OCI-LY7 (cell line): ENCODE data around the gene SPRYD3. TPM values are rescaled to one million over a fixed set of nuclear protein-coding genes. Genes with fewer than 3 reads are reported as not detected.
"Not testable (repeated sequence)": the region's sequence is repeated elsewhere in the genome, so short reads cannot be mapped to it uniquely, and the experiment has no call there.

ENCODE experiments used
- BruUV-seq: library from RNA; stranded (reverse); fragments of 400-500 nt; replicated peaks from 2 replicates; lab custom pipeline; 2021; lab: Mats Ljungman, UMichigan
- CTCF ChIA-PET: fragments of 300-600 bp; sonication (Branson Sonifier 250); formaldehyde crosslinking; loops from one replicate; lab custom pipeline; 2022; ENCODE audit warnings: antibody characterized with exemption; ENCODE audit not compliant: unreplicated experiment; lab: Charles Lee
- POLR2A ChIA-PET: fragments of 300-600 bp; sonication (Branson Sonifier 250); formaldehyde crosslinking; loops from one replicate; lab custom pipeline; 2022; ENCODE audit warnings: antibody characterized with exemption; lab: Charles Lee
- DNase-seq: peaks from one replicate; pipeline ENCODE4 v3.0.0-alpha.2; 2015; ENCODE audit warnings: low spot score
- H2AFZ ChIP-seq: fragments of 200-600 bp; sonication (generic), shearing (Covaris generic); 2 replicates; pipeline ENCODE4 v1.6.1; 2014; ENCODE audit warnings: mild to moderate bottlenecking, antibody characterized with exemption, low read length, moderate library complexity
- H3K27ac ChIP-seq: fragments of 200-600 bp; sonication (generic); 2 replicates; pipeline ENCODE4 v1.5.1; 2014; ENCODE audit warnings: mixed run types, low read depth, mild to moderate bottlenecking, moderate library complexity, low read length, inconsistent platforms; ENCODE audit not compliant: poor library complexity, severe bottlenecking
- H3K36me3 ChIP-seq: fragments of 200-600 bp; sonication (generic); 2 replicates; pipeline ENCODE4 v1.6.1; 2014; ENCODE audit warnings: mild to moderate bottlenecking, antibody characterized with exemption, low read length, moderate library complexity, mixed read lengths; ENCODE audit not compliant: insufficient read depth
- H3K4me1 ChIP-seq: fragments of 200-600 bp; sonication (generic); 2 replicates; pipeline ENCODE4 v1.5.1; 2014; ENCODE audit warnings: mild to moderate bottlenecking, low read length; ENCODE audit not compliant: insufficient read depth, poor library complexity, severe bottlenecking
- H3K4me2 ChIP-seq: fragments of 200-600 bp; sonication (generic); 2 replicates; pipeline ENCODE4 v1.6.1; 2014; ENCODE audit warnings: mild to moderate bottlenecking, low read length
- H3K4me3 ChIP-seq: fragments of 200-600 bp; sonication (generic); 2 replicates; pipeline ENCODE4 v1.5.1; 2014; ENCODE audit warnings: mild to moderate bottlenecking, low read depth, low read length; ENCODE audit not compliant: poor library complexity, severe bottlenecking
- H3K79me2 ChIP-seq: fragments of 200-600 bp; sonication (generic); 2 replicates; pipeline ENCODE4 v1.6.1; 2016; ENCODE audit warnings: low read depth, mild to moderate bottlenecking, low read length, moderate library complexity, mixed read lengths; ENCODE audit not compliant: insufficient read depth
- H3K9me2 ChIP-seq: fragments of 200-600 bp; sonication (generic); 2 replicates; pipeline ENCODE4 v1.6.1; 2016; ENCODE audit warnings: mild to moderate bottlenecking, low read length, mixed read lengths; ENCODE audit not compliant: insufficient read depth
- H3K9me3 ChIP-seq: fragments of 200-600 bp; sonication (generic); 2 replicates; pipeline ENCODE4 v1.6.1; 2014; ENCODE audit warnings: mild to moderate bottlenecking, mixed run types, low read length, mixed read lengths
- H4K20me1 ChIP-seq: fragments of 200-600 bp; sonication (generic); 2 replicates; pipeline ENCODE4 v1.6.1; 2014; ENCODE audit warnings: mild to moderate bottlenecking, antibody characterized with exemption, low read length, moderate library complexity, mixed read lengths; ENCODE audit not compliant: insufficient read depth
- EZH2phosphoT487 ChIP-seq: fragments of 200-600 bp; sonication (generic); IDR thresholded peaks from 2 replicates; pipeline ENCODE4 v1.6.1; 2018; ENCODE audit warnings: low read depth, borderline replicate concordance, mild to moderate bottlenecking, mixed run types, antibody characterized with exemption, low read length, moderate library complexity, mixed read lengths
- intact Hi-C: fragments of 100-400 bp; cut with micrococcal nuclease; formaldehyde crosslinking; loops from one replicate; pipeline ENCODE4 v1.10.0; 2022; ENCODE audit not compliant: unreplicated experiment
- total RNA-seq, 2 experiments: library from RNA; depleted of rRNA in 1 of 2; stranded (reverse); fragments of >200 nt in 1 of 2; shearing (Covaris generic) in 1 of 2; gene quantifications; 2 replicates each; pipeline ENCODE4 v1.2.3, GENCODE V29; 2014 to 2022
- TF ChIP-seq, protein P1 (sequence below): fragments of 200-600 bp; sonication (generic); conservative IDR thresholded peaks from 2 replicates; pipeline ENCODE4 v1.5.1; 2014; ENCODE audit warnings: mild to moderate bottlenecking, antibody characterized with exemption, low read length, moderate library complexity, mixed read lengths

Gene SPRYD3
- total RNA-seq, 2 experiments from 2014 or later: 7.3 to 20.5 TPM

DNA sequence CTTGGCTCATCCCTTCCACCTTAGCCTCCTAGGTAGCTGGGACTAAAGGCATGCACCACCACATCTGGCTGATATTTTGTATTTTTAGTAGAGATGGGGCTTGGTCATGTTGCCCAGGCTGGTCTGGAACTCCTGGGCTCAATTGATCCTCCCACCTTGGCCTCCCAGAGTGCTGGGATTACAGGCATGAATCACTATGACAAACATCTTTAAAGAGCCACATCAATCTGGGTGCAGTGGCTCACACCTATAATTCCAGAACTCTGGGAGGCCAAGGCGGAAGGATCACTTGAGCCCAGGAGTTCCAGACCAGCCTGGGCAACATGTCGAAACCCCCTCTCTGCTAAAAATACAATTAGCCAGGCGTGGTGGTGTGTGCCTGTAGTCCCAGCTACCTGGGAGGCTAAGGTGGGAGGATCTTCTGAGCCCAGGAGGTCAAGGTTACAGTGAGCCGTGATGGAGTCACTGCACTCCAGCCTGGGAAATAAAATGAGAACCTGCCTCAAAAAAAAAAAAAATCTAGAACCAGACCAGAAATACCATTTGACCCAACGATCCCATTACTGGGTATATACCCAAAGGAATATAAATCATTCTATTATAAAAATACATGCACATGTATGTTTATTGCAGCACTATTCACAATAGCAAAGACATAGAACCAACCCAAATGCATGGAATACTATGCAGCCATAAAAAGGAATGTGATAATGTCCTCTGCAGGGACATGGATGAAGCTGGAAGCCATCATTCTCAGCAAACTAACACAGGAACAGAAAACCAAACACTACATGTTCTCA lies 15.8 kb upstream of the SPRYD3 start:
- CTCF ChIA-PET, H2AFZ ChIP-seq, H3K36me3 ChIP-seq, H3K27ac ChIP-seq, H3K4me3 ChIP-seq, H3K9me3 ChIP-seq, intact Hi-C loops, H3K4me2 ChIP-seq, DNase-seq, H3K9me2 ChIP-seq, BruUV-seq, H4K20me1 ChIP-seq, H3K79me2 ChIP-seq: not testable (repeated sequence)
- peaks cover 16% of the 10 kb centered on the region for H3K4me1 ChIP-seq
- POLR2A ChIA-PET: interaction anchor here (0.7 kb wide), 1 partner anchor 16 kb away, joined by 3 read pairs; the partner anchor contains the start of gene SPRYD3

DNA sequence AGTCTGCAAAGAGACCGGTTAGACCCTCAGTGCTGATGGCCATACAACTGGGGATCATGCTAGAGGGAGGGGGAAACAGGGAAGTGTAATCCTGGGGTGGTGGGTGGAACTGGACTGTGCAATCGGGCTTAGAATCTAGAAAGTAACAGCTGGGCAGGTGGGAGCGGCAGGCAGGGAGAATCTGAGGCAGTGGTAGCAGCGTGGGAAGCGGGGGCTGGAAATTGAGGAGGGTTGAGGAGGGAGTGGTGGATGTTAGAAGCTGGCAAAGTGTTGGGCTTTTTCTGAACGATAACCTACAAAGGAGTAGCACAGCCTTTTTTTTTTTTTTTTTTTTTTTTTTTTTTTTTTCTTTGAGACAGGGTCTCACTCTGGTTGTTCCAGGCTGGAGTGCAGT lies 15.2 kb upstream of the SPRYD3 start:
- no peak overlapping the region for H3K4me2 ChIP-seq
- H3K9me3 ChIP-seq: no peaks in the 10 kb centered on the region
- H3K9me2 ChIP-seq: no peaks in the 10 kb centered on the region
- ChIA-PET CTCF (no interaction called here), POLR2A (interaction anchor here (1.6 to 1.7 kb wide), 2 partner anchors 14 to 29 kb away, joined by 3 to 5 read pairs; no protein-coding TSS in a partner anchor)
- H3K4me3 ChIP-seq: no peak overlapping the region
- no peaks in the 10 kb centered on the region for H4K20me1 ChIP-seq
- H3K36me3 ChIP-seq: no peaks in the 10 kb centered on the region
- no peak for TF ChIP-seq EZH2phosphoT487
- TF ChIP-seq, protein P1, sequence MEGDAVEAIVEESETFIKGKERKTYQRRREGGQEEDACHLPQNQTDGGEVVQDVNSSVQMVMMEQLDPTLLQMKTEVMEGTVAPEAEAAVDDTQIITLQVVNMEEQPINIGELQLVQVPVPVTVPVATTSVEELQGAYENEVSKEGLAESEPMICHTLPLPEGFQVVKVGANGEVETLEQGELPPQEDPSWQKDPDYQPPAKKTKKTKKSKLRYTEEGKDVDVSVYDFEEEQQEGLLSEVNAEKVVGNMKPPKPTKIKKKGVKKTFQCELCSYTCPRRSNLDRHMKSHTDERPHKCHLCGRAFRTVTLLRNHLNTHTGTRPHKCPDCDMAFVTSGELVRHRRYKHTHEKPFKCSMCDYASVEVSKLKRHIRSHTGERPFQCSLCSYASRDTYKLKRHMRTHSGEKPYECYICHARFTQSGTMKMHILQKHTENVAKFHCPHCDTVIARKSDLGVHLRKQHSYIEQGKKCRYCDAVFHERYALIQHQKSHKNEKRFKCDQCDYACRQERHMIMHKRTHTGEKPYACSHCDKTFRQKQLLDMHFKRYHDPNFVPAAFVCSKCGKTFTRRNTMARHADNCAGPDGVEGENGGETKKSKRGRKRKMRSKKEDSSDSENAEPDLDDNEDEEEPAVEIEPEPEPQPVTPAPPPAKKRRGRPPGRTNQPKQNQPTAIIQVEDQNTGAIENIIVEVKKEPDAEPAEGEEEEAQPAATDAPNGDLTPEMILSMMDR: no peak
- H3K27ac ChIP-seq: no peak overlapping the region
- no TSS peak for BruUV-seq
- H3K4me1 ChIP-seq: peaks cover 16% of the 10 kb centered on the region
- H2AFZ ChIP-seq: no peak overlapping the region
- H3K79me2 ChIP-seq: no peaks in the 10 kb centered on the region
- intact Hi-C loops: no loop called here
- DNase-seq: no peak

DNA sequence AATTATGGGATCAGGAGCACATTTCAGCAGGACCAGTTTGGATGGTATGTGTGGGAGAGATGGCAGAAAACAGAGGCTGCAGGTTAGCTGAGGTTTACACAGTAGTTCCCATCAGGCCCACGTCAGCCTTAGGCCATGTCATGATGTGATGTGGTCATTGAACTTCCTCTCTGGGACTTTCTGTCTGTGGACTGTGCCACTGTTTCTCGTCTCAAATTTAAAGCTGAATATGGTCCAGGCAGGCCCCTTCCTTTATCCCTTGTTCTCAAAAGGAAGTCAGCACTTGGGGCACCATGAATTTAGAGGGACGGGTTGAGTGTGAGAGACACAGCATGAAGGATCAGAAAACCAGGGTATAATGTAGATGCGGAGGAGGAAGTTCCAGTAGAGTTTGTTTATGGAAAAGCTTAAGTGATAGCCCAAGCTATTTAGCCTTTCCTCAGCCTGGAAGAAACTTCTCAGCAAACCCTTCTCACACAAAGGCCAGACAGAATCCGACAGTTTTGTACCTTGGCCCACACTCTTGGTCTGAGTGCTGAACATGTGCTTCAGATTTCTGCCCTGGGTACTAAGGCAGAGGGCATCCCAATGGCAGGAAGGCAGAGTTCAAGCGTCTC lies 14.7 kb upstream of the SPRYD3 start:
- H3K27ac ChIP-seq: no peak overlapping the region
- TF ChIP-seq EZH2phosphoT487: no peak
- TF ChIP-seq, protein P1: no peak
- no peaks in the 10 kb centered on the region for H3K79me2 ChIP-seq
- H3K4me3 ChIP-seq: no peak overlapping the region
- ChIA-PET CTCF (interaction anchor here (0.6 to 0.8 kb wide), 2 partner anchors 38 to 40 kb away, joined by 3 to 4 read pairs; no protein-coding TSS in a partner anchor), POLR2A (interaction anchor here (0.6 to 1.7 kb wide), 4 partner anchors 13 to 60 kb away, joined by 3 to 5 read pairs (median 4); no protein-coding TSS in a partner anchor)
- no TSS peak for BruUV-seq
- H3K9me3 ChIP-seq: no peaks in the 10 kb centered on the region
- H3K4me2 ChIP-seq: no peak overlapping the region
- no peaks in the 10 kb centered on the region for H3K9me2 ChIP-seq
- H2AFZ ChIP-seq: no peak overlapping the region
- peaks cover 11% of the 10 kb centered on the region for H3K4me1 ChIP-seq
- no peaks in the 10 kb centered on the region for H3K36me3 ChIP-seq
- intact Hi-C loops: no loop called here
- DNase-seq: no peak
- no peaks in the 10 kb centered on the region for H4K20me1 ChIP-seq
